Measurements from ENCODE around the gene RASAL2.

GRCh38 chr1:178488393-178488792, 394.5 kb downstream of the RASAL2 start:
- no peak for TF ChIP-seq EZH2 (IDR thresholded peaks at IDR 0.05)
- TF ChIP-seq POLR2AphosphoS5 (IDR thresholded peaks at IDR 0.05; ENCODE audit: borderline replicate concordance, low read depth, low read length): no peak
- TF ChIP-seq FOXP2 (optimal IDR thresholded peaks at IDR 0.05; ENCODE audit: control extremely low read depth, extremely low read length, insufficient read depth): no peak
